HG03558 (cell line): ENCODE results near the gene RANBP1.

ENCODE experiments used
- ATAC-seq: cut with Tn5 transposase; IDR thresholded peaks from one replicate; pipeline ENCODE4 v1.9.1; 2021; ENCODE audit warnings: moderate number of reproducible peaks; ENCODE audit not compliant: unreplicated experiment; ENCODE audit errors: extremely low read depth

The RANBP1 gene

GRCh38 chr22:20165913-20166312 lies 50.0 kb downstream of the RANBP1 start:
- no peak for ATAC-seq

GRCh38 chr22:20166703-20167102 lies 50.8 kb downstream of the RANBP1 start:
- no peak for ATAC-seq

GRCh38 chr22:20167643-20168322 lies 51.9 kb downstream of the RANBP1 start:
- no peak for ATAC-seq

GRCh38 chr22:20169253-20169822 lies 53.4 kb downstream of the RANBP1 start:
- no peak for ATAC-seq

- no peak for ATAC-seq
Observed at GRCh38 chr22:20170170-20170569, 54.3 kb downstream of the RANBP1 start.

GRCh38 chr22:20171288-20172140 lies 55.6 kb downstream of the RANBP1 start:
- ATAC-seq = no peak

GRCh38 chr22:20172141-20172613 lies 56.3 kb downstream of the RANBP1 start:
- ATAC-seq = no peak

GRCh38 chr22:20173246-20173645 lies 57.3 kb downstream of the RANBP1 start:
- no peak for ATAC-seq

- no peak for ATAC-seq
Observed at GRCh38 chr22:20173772-20174171, 57.9 kb downstream of the RANBP1 start.

GRCh38 chr22:20174785-20175596 lies 59.1 kb downstream of the RANBP1 start:
- ATAC-seq = no peak

- ATAC-seq = no peak
Observed at GRCh38 chr22:20175597-20175900, 59.6 kb downstream of the RANBP1 start.

GRCh38 chr22:20176421-20177085 lies 60.6 kb downstream of the RANBP1 start:
- ATAC-seq = no peak
